ENCODE data around the gene GDF9.

Gene GDF9

GRCh38 chr5:132834057-132834456, 32.2 kb downstream of the GDF9 start:
- no peak for DNase-seq

GRCh38 chr5:132832612-132833011, 33.7 kb downstream of the GDF9 start:
- no peak for DNase-seq

DNA sequence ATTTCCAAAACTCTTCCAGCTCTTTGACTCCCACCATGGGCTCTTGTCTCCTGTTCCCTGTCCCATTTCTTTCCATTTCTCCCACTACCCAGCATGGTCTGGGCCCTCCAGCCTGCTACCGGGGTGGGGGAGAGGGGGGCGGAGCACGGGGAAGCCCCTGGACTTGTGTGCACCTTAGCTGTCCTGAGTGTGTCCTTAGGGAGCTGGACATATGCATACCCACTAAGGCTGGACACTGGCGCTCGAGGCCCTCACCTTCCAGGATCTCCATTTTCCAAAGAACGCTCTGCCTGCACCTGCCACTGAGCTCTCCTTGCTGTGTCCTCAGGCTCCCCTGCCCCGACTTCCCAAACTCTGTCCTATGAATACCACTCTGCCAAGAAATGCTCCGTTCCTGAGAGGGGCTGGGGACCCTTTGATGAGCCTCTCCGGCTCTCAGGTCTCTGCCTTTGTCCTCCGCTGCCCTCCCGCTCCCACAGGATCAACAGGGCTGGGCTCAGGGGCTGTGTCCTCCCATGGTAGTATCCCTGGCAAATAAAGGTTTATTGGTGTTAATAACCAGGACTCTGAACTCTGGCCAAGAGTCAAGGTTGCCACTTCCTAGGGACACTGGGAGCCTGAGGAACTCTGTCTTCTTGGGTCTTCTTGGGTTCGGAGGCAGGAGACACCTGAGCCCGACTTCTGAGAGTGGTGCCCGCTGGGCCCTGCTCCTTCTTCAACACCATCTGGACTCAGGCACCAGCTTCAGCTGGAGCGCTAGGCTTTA, 35.0 kb downstream of the GDF9 start:
- no peak for DNase-seq

DNA sequence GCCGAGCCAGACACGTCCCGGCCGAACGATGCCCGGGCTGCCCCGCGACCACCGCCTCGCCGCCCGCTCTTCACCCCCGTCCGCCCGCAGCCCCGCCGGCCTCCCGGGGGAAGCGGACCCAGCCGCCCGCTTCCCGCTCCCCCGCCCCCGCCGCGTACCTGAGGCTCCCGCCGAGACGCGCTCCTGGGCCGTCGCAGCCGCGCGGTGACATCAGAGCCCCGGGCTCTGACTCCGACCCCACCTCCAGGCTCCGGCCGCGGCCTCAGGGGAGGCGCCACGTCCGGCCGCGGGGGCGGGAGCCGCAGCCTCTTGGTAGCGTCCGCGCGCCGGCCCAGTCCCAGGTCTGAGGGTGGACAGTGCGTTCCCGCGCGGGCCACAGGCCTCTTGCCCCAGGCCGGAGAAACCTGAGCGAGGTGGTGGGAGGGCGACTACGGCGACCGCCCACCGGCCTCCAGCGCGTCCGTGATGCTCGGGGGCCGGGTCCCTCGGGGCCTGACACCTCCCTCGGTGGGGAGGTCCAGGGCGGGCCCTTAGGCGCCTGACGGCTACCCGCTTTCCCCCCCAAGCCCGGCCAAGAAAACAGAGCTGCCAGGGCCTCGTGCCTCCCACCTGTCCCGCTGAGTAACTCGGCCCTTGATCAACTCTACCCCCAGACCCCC, 35.7 kb downstream of the GDF9 start, which contains the start of gene SHROOM1:
Gene SHROOM1 (minus strand): TSS at position 212 of the 659 bp plus-strand sequence. CDS start 4,507 bp downstream, outside the sequence.
- DNase-seq, result peak in 1 of 2 experiments; percentile 51

- DNase-seq, result peak; percentile 49 to 64
Measured at GRCh38 chr5:132829742-132830435, 36.4 kb downstream of the GDF9 start.

DNA sequence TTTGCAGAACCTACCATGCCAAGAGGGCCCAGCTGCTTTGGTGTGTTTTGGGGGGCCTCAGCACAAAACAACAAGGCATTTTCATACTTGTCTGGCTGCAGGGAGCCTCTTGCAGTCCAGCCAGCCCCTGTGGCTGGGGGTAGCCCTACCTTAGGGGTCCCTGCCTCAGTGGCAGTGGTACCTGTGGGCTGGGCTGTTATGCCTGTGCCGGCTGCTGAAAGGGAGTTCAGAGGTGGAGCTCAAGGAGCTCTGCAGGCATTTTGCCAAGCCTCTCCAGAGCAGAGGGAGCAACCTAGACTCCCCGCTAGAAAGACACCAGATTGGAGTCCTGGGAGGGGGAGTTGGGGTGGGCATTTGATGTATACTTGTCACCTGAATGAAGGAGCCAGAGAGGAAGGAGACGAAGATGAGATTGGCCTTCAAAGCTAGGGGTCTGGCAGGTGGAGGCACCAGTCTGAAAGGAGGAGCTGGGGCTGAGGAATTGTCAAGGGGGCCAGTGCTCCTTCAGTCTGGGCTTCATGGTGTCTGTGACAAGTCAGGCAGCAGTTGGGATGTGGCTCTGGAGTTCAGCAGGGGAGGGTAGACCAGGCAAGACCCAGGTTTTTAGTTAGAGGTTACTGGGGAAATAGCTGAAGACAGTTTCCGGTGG, 37.3 kb downstream of the GDF9 start:
- no peak for DNase-seq

- no peak for DNase-seq
Measured at GRCh38 chr5:132827943-132828673, 38.2 kb downstream of the GDF9 start.

- no peak for DNase-seq
Measured at GRCh38 chr5:132826424-132827082, 39.7 kb downstream of the GDF9 start.

- DNase-seq, result no peak
Measured at GRCh38 chr5:132825834-132826391, 40.4 kb downstream of the GDF9 start.

- no peak for DNase-seq
Measured at GRCh38 chr5:132825033-132825833, 41.0 kb downstream of the GDF9 start.

- no peak for DNase-seq
Measured at GRCh38 chr5:132824426-132824825, 41.8 kb downstream of the GDF9 start.

DNA sequence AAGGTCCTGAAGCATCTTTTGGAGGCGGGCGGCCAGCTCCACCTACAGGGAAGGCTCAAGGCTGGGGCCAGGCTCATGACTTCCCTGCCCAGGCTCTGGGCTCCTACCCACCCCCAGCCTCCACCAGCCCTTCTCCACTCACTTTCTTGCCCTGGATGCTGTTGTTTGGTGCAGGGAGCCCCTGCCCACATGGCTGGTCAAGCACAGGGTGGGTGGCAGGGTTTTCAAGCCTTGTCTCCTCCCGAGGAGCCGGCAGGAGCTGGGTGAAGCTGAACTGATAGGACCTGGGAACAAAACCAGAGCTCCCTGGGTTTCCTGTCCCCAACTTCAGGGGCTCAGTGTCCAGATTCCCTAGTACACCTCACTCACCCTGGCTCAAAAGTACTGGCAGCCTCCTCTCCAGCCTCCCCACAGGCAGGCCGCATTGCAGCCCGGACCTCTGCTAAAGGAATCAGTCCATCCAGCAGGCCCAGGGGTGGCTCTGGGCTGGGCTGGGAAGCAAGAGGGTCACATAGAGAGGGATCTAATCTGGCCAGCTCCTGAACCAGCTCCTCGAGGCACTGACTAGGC, 42.7 kb downstream of the GDF9 start:
- DNase-seq, result no peak

DNA sequence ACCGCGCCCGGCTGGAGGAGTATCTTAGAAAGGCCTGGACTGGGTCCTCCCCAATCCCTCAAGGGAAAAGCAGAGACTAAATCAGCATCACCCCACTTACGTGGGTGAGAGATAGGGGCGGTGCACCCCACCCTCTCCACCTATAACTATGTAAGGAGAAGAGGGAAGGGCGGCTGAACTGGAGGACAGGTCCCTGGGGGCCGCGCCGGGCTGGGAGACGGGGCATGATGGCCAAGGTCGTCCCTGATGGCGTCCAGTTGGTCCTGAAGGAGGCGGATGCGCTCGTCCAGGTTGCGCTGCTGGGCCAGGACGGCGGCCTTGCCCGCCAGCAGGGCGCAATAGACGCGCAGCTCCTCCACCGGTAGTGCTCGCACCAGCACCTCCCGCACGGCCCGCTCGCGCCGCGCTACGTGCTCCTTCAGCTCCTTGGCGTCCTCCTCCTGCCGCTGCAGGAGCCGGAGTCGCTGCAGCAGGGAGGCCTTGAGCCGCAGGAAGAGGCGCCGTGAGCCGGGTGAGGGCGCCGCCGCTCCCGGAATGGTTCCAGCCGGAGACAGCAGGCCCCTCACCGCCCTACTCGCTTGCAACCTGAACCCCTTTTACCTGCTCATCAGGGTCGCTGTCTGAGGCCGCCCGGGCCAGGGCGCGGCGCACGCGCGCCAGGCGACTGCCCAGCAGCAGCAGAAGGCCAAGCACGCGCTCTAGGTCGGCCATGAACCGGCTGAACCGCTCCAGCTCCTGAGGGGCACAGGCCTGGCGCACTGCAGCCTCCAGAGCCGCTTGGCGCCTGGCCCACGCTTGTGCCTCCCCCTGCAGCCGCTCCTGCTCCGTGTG, 43.4 kb downstream of the GDF9 start:
- no peak for DNase-seq

GRCh38 chr5:132821791-132822190, 44.5 kb downstream of the GDF9 start:
- DNase-seq, result no peak

GRCh38 chr5:132821350-132821749, 44.9 kb downstream of the GDF9 start:
- DNase-seq, result no peak

GRCh38 chr5:132820162-132820754, 46.0 kb downstream of the GDF9 start:
- DNase-seq, result peak; percentile 64 to 77

- DNase-seq, result no peak
Measured at GRCh38 chr5:132819468-132819867, 46.8 kb downstream of the GDF9 start.

DNA sequence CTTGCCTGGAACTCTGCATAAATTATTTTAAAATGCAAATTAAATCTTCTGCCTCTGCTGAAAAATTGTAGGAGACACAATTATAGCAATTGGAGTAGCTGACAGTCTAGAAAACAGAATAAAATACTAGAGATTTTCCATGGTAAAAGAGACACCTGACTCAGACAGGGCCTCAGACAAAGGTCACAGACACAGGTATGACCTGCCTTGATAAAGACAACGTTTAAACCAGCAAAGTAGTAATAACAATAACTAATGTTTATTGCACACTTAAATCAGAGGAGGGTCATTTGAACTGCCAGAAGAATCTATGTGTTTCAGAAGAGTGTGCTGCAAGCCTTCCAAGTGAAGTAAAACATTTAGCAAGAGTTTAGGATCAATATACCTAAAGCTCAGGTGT, 49.3 kb downstream of the GDF9 start:
- no peak for DNase-seq

GRCh38 chr5:132816554-132816953, 49.7 kb downstream of the GDF9 start:
- no peak for DNase-seq
